ENCODE measurements around the gene TRIM23.

Gene TRIM23

DNA sequence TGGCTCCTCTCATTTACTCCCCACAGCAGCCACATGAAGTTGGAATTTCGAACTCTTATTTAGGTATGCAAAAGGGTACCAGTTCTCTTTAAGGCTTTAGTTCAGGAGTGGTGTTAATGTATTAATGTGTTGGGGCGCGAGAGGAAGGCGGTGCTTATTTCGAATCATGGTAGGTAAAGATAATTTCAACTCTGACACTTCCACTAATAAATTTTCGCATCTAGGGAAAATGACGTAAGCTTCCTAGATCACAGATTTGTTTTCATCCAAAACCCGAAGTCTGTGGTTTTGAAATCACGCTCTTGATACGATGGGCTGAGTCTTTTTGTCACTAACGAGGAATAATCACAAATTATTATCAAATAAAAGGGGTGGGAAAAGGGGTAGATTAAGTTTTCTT lies 60.4 kb downstream of the TRIM23 start:
- no peak for DNase-seq

DNA sequence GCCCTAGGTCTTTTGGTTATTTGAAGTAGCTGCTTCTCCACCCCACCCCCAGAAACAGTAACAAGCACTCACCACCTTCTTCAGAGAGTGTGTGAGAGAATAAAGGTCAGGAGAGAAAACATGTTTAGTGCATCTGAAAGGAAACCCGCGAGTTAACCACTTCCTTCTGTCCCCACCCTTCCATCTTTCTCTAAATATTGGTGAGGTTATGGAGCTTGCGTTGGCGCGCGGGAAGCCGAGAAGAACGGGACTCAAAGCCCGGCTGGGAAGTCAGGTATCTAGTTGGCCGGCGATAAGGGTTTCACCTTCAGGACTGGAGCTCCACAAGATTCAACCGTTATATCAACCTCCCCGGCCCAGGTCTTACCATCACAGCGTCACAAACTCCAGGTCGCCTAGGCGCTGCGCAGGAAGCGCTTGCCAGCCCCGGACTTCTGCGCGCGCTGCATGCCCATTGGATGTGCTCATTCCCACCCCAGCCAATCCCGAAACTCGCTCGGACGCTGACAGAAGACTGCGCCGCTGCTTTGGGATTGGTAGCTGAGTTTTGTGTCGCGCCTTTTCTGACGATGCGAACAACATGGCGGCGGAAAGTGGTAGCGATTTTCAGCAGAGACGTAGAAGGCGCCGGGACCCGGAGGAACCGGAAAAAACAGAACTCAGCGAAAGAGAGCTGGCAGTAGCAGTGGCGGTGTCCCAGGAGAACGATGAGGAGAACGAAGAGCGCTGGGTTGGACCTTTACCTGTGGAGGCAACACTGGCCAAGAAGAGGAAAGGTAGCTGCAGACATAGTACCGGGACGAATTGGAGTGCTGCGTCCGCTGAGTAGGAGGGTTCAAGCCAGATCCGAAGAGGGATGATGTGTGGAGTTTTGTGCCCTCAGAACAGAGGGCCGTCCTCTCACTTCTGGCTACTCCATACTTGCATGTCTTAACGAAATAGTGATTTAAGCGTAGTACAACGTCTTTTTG lies 61.1 kb downstream of the TRIM23 start, which contains the start of the genes CENPK and PPWD1:
TSS of gene CENPK (minus strand) at position 438 of the 971 bp plus-strand sequence. CDS start 8,261 bp downstream, outside the sequence.
TSS of gene PPWD1 (plus strand) at position 566 of the 971 bp plus-strand sequence. CDS start at position 581, 15 bp downstream.
- DNase-seq: peak; percentile 59

DNA sequence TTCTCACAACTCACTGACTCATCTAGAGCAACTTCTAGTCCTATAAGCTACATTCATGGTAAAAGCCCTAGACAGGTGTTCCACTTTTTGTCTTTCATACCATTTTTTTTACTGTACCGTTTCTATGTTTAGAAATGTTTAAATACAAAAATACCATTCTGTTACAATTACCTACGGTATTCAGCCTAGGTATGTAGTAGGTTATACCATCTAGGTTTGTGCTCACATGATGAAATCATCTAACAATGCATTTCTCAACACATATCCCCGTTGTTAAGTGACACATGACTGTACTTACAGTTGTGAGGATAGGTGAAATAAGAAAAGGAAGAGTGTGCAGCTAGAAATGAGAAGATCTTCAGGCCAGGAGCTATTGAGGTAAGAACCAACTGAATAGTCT lies 67.4 kb downstream of the TRIM23 start:
- DNase-seq: no peak

DNA sequence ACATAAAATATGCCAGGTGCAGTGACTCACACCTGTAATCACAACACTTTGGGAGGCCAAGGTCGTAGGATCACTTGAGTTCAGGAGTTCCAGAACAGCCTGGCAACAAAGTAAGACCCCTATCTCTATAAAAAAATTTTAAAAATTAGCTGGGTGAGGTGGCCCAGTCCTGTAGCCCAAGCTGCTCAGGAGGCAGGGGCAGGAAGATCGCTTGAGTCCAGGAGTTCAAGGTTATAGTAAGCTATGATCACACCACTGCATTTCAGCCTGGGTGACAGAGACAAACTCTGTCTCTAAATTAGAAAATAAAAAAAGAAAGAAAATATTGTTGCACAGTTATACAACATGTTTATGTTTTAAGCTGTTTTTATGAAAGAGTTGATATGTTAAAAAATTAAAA lies 68.0 kb downstream of the TRIM23 start:
- no peak for DNase-seq

DNA sequence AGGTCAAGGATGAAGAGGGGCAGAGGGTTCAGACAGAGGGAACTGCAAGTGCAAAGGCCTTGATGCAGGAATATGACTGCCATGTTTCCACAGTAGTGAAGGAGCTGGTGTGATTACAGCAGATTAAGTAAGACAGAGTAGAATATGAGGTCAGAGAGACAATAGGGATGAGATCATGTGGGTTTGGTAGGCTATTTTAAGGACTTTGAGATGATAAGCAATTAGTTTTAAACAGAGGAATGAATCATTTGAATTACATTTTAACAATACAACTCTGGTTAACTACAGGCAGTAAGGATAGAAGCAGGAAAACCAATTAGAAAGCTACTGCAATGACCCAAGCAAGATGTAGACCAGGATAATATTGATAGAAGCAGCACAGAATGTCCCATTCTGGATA lies 68.8 kb downstream of the TRIM23 start:
- no peak for DNase-seq

DNA sequence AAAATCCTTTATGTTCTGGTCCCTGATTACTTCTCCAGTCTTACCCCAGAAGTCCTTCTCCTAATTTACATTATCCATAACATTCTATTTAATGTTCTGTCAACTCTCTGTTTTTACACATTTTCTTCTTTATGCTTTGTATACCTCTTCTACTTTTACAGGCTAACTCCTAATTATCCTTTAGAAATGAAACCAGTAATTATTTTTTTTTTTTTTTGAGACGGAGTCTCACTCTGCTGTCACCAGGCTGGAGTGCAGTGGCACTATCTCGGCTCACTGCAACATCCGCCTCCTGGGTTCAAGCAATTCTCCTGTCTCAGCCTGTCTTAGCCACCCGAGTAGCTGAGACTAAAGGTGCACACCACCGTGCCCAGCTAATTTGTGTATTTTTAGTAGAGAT lies 70.2 kb downstream of the TRIM23 start:
- DNase-seq: no peak

DNA sequence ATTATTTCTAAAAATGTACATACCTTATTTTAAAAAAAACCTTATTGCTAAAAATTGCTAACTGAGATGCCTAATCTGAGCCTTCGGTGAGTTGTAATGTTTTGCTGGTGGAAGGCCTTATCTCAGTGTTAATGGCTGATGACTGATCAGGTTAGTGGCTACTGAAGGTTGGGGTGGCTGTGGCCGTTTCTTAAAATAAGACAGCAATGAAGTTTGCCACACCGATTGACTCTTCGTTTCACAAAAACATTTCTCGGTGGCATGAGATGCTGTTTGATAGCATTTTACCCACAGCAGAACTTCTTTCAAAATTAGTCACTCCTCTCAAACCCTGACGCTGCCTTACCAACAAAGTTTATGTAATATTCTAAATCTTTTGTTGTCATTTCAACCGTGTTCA lies 75.9 kb downstream of the TRIM23 start:
- no peak for DNase-seq

DNA sequence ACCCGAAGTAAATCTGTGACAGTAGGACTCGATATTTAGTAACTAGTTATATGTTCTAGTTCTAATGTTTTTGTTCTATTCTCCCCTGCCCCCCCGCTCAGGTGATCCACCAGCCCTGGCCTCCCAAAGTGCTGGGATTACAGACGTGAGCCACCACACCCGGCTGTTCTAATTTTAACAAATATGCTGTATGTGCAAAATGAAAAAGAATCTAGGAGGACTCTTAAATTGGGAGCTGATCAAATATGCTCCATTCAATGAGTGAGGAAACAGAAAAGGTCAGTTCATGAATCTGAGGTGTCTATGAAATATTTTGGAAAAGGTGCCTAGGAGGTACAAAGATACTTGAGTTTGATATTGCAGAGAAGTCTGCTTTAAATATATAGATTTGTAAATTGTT lies 78.0 kb downstream of the TRIM23 start:
- DNase-seq: no peak

DNA sequence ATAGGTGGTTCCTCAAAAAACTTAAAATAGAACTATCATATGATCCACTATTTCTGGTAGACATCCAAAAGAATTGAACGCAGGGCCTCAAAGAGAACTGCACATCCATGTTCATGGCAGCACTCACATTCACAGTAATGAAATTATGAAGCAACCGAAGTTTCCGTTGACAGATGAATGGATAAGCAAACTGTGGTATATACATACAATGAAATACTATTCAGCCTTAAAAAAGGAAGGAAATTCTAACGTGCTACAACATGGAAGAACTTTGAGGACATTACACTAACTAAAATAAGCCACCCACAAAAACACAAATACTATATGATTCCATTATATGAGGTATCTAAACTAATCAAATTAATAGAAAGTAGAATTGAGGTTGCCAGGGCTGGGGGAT lies 79.7 kb downstream of the TRIM23 start:
- no peak for DNase-seq

DNA sequence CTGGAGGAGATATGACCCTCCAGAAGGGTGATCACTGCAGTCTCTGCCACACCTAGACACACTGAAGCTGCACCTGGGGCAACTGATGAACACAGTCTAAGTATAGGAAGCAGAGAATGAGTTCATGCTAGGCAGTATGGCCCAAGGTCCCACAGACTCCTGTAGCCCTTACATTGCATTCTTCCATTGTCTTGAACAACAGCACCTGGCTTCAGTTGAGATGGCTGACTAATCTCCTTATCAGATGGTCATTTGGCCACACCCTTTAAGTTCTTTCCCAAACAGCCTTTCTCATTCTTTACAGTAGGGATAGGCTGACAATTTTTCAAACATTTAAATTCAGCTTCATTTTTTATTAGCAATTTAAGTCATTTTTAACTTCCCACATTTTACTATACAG lies 84.3 kb downstream of the TRIM23 start:
- no peak for DNase-seq

Measured in GF-D8 (cell line).